DOHH2 (cell line): ENCODE data around the gene GPSM1.

ENCODE experiments used
- EZH2phosphoT487 ChIP-seq: fragments of 200-600 bp; sonication (generic); IDR thresholded peaks from 2 replicates; pipeline ENCODE4 v1.6.1; 2017; ENCODE audit warnings: borderline replicate concordance, mild to moderate bottlenecking, antibody characterized with exemption, low read length, moderate library complexity, mixed read lengths
- TF ChIP-seq, protein P1 (sequence below): fragments of 200-600 bp; sonication (generic); IDR thresholded peaks from one replicate; pipeline ENCODE4 v1.5.1; 2014; ENCODE audit warnings: antibody characterized with exemption, mild to moderate bottlenecking, low read depth, low read length; ENCODE audit not compliant: poor library complexity, severe bottlenecking

DNA sequence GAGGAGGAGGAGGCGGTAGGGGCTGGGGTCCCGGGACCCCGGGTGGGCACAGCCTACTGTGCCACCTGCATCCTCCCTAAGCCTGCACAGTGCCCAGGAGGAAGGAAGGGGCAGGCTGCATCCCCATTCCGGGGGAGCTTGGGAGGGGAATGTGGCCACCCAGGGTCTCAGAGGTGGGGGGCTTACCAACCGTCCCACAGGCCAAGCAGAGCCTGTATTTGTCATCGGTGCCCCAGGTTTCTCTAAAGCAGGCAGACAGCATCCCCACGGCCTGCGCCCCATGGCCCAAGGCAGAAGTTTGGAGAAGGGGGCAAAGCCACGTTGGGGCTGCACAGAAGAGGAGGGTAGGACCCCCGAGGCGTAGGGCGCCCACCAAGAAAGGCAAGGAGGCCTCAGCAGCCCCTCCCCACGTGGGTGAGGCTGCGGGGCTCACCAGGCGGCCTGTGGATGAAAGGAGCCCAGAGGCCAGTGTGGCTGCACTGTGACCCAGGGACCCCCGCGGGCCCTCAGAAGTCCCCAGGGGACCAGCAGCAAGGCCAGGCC, 507 bp upstream of the GPSM1 start:
- no peak for TF ChIP-seq EZH2phosphoT487
- TF ChIP-seq, protein P1, sequence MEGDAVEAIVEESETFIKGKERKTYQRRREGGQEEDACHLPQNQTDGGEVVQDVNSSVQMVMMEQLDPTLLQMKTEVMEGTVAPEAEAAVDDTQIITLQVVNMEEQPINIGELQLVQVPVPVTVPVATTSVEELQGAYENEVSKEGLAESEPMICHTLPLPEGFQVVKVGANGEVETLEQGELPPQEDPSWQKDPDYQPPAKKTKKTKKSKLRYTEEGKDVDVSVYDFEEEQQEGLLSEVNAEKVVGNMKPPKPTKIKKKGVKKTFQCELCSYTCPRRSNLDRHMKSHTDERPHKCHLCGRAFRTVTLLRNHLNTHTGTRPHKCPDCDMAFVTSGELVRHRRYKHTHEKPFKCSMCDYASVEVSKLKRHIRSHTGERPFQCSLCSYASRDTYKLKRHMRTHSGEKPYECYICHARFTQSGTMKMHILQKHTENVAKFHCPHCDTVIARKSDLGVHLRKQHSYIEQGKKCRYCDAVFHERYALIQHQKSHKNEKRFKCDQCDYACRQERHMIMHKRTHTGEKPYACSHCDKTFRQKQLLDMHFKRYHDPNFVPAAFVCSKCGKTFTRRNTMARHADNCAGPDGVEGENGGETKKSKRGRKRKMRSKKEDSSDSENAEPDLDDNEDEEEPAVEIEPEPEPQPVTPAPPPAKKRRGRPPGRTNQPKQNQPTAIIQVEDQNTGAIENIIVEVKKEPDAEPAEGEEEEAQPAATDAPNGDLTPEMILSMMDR = no peak
